EL (cell line): ENCODE measurements around the gene RALA.
"Not testable (repeated sequence)": the region's sequence is repeated elsewhere in the genome, so short reads cannot be mapped to it uniquely, and the experiment has no call there.

Source experiments
- DNase-seq: peaks from one replicate; pipeline ENCODE4 v3.0.0-alpha.2; 2016

Gene RALA

DNA sequence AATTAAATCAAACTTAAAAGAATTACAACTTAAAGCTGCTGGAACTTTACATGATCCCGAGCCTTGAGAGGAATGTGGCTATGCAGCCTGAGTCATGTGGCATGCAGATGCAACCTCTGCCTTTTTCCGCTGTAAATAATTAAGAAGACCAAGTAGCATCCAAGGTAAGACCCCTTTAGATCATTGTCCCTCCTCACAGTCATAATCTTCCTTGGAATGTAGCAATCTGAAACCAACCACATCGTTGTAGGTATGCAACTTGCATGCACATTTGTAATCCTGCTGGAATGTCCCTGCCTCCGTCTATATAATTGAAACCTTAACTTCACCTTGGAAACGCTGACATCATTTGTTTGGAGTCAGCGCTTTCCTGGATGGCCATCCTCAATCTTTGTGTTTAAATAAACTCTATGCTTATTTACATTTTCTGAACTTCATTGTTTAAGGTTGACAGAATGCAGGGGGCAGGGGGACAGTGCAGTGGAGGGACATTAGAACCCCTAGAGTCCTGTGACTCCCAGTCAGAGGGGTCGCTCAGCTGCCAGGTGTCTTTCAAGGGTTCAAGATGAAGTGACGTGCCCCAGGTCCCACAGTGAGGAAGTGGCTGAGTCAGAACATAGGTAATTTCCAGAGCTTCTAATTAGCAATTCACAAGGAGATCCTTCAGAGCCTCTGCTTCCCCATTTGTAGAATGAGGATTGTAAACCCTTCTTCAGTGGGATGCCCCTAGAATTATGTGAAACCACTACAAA, 110.7 kb downstream of the RALA start:
- peak; percentile 85 for DNase-seq

DNA sequence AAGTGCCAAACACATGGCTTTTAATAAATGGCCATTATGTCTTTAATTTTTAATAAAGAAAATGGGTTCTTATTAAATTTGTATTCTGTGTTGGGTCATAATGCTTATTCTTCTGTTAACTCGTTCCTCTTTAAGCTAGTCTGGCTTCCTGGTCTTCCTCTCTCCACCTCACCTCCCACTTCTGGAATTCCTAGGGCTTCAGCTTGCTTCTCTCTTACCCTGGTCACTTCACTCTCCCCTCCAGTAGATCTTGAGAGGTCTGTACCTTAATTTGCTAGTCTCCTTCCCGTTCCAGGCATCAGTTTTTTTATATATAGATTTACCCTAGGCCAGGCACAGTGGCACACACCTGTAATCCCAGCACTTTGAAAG, 111.2 kb downstream of the RALA start:
- DNase-seq: no peak

DNA sequence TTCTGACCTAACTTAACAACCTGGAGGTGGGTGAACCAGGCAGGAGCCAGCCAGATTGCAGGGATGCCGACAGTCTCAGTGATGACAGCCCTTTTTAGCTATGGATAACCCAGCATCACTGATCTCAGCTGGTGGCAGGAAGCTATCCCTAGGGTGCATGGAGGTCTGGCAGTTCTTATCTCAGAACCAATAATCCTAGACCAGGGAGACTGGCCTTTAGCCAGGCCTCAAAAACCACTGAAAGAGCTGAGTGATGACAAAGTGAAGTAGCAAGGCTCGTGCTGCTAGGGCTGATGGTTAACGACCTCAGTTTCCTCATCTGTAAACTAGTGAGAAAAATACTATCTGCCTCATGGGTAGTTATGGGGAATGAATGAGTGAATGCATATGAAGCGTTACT, 112.5 kb downstream of the RALA start:
- DNase-seq: peak; percentile 44

DNA sequence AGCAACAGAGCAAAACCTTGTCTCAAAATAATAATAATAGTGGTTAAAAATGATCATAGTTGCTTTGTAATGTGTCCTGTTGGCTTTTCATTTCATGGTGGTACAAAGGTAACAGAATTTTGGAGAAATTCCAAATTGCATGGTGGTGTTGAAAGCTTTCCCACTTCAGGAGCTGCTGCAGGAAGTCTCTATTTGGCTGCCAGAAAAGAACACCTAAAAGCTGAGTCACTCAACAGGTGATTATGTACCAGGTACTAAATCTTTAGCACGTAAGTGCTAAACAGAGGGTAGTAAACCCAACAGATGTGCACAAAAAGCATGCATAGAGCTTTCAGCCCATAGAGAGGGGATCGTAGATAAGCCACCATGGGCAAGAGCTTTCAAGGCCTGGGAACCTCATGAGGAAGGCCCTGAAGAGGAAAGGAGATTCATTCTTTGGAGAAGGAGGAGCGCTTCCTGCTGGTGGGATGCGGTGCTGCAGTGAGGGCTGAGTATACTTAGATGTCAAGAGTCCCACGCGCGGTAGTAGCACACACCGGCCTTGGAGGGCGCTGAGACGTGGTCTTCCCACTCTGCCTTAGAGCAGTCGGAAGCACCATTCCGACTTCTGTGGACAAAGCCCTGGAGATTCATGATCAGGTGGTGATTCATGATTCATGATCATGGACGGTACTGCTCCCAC, 118.7 kb downstream of the RALA start:
- DNase-seq: no peak

DNA sequence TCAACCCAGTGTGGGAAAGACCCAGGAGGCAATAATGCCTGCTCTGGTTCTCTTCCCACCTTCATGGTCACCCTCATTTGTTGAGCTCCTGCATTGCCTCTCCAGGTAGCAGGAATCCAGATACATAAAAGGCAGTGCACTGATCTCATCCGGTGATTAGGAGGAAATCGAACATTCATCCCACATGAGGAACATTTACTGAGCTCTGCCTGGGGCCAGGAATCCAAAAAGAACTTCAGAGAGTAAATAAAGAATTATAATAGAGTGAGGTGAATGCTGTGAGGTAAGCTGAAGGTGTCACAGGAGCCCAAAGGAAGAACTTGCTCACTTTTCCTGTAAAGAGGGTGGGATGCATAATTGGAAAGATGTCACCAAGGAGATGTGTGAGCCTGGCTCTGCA, 121.2 kb downstream of the RALA start:
- no peak for DNase-seq

DNA sequence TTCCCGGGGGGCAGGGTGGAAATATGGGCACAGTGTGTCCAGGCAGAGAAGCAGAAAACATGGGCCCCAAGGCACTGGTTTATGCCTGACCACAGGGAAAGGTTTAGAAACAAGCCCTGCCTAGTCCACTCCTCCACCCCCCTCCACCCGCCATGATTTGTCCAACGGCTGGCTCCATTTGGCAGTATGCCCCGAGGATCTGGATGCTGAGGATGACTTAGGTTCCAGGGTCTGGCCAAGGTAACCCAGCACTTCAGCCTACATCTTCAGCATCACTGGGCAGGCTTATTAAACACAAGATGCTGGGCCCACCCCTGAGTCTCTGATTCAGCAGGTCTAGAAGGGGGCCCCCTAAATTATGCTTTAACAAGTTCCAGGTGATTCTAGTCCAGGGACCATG, 121.9 kb downstream of the RALA start:
- peak; percentile 14 for DNase-seq

DNA sequence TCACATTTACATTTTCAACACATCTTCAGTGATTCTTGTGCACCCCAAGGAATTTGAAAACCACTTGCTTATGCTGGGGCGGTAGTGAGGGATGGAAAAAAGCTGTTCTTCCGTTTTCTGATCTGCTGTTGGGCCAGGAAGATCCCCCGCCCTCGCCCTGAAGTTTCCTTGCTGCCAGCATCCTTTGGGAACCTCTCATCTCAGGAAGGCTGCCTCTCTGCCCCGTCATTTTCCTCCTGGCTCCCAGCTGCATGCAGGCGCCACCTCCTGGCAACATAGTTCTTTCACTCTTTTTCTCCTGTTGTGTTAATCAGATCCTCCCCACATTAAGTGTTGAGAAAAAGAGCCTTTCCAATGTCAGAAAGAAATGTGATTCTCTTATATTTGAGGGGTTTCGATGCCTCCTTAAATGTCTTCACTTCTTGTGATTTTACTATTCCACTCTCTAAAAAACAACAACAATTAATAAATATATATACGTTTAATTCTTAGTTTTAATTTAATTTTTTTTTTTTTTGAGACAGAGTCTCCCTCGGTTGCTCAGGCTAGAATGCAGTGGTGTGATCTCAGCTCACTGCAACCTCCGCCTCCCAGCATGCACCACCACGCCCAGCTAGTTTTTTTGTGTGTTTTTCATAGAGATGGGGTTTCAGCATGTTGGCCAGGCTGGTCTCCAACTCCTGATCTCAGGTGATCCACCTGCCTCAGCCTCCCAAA, 122.9 kb downstream of the RALA start:
- peak; percentile 85 for DNase-seq

DNA sequence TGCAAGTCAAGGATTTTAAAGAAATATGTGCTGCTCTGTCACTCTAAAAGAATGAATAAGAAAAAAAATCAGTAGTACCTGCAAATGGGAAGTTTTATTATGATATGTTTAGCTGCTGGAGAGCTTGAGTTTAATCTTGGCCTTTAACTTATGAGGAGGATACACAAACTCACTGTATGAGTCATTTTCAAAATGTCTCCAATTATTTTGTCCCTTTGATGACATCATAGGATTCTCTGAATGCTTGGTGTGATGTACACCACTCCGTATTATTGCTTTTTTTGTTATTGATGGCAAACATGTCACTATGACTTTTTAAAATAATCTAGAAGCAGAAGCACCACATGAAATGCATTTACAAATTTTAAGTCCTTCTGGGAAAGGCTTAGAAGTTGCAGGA, 125.8 kb downstream of the RALA start:
- peak; percentile 75 for DNase-seq

DNA sequence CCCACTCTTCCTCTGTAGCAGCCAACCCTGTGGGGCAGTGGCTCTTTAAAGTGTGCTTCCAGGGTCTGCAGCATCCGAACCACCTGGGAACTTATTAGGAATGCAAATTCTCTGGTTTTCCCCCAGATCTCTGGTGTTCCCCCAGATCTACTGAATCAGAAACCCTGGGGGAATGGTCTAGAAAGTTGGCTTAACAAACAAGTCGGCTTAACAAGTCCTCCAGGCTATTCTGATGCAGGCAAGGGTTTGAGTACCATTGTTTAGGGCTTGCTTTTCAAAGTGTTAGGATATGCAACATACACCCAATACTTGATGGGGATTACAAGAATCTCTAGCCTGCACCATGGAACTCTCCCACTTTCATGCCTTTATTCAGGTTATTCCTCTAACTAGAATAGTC, 126.3 kb downstream of the RALA start:
- DNase-seq: no peak

DNA sequence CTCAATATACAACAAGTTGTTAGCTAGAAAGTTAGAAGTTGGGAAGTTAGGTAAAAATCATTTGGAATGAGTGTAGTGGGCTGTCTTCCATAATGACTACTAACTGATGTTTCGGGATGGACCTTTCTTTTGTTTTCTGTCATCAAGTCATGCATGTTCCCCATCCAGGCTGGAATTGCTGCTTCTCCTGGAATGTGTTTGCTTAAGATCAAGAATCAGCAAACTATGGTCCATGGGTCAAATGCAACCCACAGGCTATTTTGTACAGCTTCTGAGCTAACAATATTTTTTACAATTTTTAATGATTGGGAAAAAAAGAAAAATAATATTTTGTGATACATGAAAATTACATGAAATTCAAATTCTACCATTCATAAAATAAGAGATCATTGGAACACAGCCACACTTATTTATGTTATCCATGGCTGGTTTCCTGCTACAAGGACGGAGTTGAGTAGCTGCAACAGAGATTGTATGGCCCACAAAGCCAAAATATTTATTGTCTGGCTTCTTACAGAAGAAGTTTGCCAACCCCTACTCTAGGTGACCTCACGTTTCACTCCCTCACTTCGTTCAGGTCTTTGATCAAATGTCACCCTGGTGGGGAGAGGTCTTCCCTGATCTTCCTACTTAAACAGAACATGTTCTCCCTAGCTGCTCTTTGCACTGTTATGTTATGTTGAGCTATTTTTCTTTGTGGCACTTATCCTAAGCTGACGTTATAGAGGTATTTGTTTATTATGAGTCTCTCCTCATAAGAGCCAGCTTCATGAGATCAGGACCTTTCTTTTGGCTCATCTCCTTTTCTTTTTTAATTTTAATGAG, 127.1 kb downstream of the RALA start:
- DNase-seq: no peak

DNA sequence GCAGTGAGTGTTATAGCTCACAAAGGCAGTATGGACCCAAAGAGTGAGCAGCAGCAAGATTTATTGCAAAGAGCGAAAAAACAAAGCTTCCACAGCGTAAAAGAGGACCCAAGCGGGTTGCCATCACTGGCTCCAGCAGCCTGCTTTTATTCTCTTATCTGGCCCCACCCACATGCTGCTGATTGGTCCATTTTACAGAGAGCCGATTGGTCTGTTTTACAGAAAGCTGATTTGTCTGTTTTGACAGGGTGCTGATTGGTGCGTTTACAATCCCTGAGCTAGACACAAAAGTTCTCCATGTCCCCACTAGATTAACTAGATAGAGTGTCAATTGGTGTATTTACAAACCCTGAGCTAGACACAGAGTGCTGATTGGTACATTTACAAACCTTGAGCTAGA, 129.9 kb downstream of the RALA start:
- DNase-seq: not testable (repeated sequence)

DNA sequence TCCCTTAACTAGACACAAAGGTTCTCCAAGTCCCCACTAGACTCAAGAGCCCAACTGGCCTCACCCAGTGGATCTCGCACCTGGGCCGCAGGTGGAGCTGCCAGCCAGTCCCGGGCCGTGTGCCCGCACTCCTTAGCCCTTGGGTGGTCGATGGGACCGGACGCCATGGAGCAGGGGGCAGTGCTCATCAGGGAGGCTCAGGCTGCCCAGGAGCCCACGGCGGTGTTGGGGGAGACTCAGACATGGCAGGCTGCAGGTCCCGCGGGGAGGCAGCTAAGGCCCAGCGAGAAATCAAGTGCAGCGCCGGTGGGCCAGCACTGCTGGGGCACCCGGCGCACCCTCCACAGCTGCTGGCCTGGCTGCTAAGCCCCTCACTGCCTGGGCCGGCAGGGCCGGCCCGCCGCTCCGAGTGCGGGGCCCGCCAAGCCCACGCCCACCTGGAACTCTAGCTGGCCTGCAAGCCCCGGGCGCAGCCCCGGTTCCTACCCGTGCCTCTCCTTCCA, 130.5 kb downstream of the RALA start:
- no peak for DNase-seq

DNA sequence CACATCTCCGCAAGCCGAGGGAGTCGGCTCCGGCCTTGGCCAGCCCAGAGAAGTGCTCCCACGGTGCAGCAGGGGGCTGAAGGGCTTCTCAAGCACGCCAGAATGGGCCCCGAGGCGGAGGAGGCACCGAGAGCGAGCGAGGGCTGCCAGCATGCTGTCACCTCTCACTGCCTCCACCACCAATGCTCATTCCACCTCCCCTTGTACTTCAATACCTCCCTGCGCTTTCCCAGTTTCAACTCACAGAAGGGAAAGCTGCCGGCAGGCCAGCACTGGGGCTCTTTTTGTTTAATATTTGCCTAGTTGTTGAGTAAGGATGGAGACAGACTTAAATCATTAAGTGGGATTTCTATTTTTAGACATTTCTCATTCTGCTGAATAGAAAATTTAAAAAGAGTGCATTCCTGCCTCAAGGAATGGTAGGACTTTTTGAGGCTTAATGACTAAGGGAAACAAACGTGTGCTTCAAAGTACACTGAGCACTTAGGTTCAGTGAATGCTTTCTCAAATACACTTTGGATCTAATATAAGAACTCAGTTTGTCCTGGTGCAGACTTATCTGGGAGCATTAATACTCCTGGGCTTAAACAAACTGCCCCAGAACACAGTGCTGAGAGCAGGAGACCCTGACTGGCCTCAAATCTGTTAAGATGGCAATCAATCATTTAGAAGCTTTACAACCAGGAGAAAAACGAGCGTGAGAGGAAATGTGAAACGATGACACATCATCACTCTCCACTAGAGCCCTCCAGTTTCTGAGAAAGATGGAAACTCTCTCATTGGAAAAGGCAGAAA, 131.2 kb downstream of the RALA start:
- peak; percentile 68 for DNase-seq

DNA sequence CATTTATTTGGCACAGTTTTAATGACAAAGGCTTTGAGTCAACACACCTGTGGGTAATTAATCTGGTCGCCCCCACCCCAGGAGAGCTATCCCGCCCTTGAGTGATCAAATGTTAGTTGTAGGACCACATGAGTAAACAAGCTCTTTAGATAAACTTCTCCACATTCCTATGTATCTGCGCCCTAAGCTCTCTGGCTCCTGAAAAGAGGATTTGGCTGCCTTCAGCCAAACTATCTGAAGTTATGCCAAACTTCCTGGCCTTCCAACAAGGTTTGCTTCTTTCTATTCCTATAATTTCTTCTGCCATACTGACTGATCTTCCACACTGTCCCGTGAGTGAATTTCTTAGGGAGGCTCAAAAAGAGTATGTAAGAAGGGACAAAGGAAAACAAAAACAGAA, 134.2 kb downstream of the RALA start:
- no peak for DNase-seq
